Tibial nerve (tissue), 4 donors: ENCODE results near the gene MAST2.

Experiments used
- CTCF ChIP-seq, 5 experiments: fragments of 200-600 bp in 3 of 5; fragments of 450-650 bp in 2 of 5; sonication (generic) in 3 of 5; IDR thresholded peaks; one replicate each; pipeline ENCODE4 v1.5.1; 2016 to 2019; ENCODE audit warnings: antibody characterized with exemption in 5 of 5, mild to moderate bottlenecking in 3 of 5, moderate library complexity in 2 of 5
- EP300 ChIP-seq, 2 donors: sonication (generic); formaldehyde crosslinking; IDR thresholded peaks; one replicate each; pipeline ENCODE4 v1.6.1; 2017; ENCODE audit warnings: antibody characterized with exemption in 2 of 2, mild to moderate bottlenecking in 1 of 2
- POLR2A ChIP-seq, 2 donors: fragments of 450-650 bp; IDR thresholded peaks; one replicate each; pipeline ENCODE4 v1.6.1; 2017; ENCODE audit warnings: antibody characterized with exemption in 2 of 2, mild to moderate bottlenecking in 2 of 2, moderate library complexity in 2 of 2

- TF ChIP-seq CTCF (IDR thresholded peaks at IDR 0.05) (no peak), EP300 (IDR thresholded peaks at IDR 0.05) (no peak), POLR2A (IDR thresholded peaks at IDR 0.05) (no peak)
These were observed 208.8 kb downstream of the MAST2 start for GRCh38 chr1:46012236-46012635.
